ENCODE data around the gene DOK7. TPM values are rescaled to one million over a fixed set of nuclear protein-coding genes. Genes with fewer than 3 reads are reported as not detected.
A peak's percentile ranks its signal among the peaks of the same experiment; 100 is the strongest.

Gene DOK7
- total RNA-seq, 2 experiments from 2014 or later, result not detected

GRCh38 chr4:3442460-3442958 is 20.6 kb upstream of the DOK7 start:
- no peak overlapping the region for H3K27ac ChIP-seq (ENCODE audit: low read depth in 1 of 2, low read length in 2 of 2)
- Mint-ChIP-seq H3K27me3 (no peaks in the 10 kb centered on the region), H3K4me1 (ENCODE audit: low read depth) (no peaks in the 10 kb centered on the region), H3K4me3 (no peak overlapping the region), H3K27ac (no peak overlapping the region), H3K36me3 (ENCODE audit: low read depth) (no peaks in the 10 kb centered on the region), H3K9me3 (no peaks in the 10 kb centered on the region)
- peaks cover 0 to 7% of the 10 kb centered on the region in 2 experiments for H3K9me3 ChIP-seq (ENCODE audit: control insufficient read depth in 1 of 2, insufficient read depth in 1 of 2, low read length in 2 of 2)
- ChIA-PET CTCF (interaction anchor here (1.2 kb wide), 1 partner anchor 96 kb away, joined by 4 read pairs; no protein-coding TSS in a partner anchor), POLR2A (no interaction called here)
- TF ChIP-seq, protein P1, sequence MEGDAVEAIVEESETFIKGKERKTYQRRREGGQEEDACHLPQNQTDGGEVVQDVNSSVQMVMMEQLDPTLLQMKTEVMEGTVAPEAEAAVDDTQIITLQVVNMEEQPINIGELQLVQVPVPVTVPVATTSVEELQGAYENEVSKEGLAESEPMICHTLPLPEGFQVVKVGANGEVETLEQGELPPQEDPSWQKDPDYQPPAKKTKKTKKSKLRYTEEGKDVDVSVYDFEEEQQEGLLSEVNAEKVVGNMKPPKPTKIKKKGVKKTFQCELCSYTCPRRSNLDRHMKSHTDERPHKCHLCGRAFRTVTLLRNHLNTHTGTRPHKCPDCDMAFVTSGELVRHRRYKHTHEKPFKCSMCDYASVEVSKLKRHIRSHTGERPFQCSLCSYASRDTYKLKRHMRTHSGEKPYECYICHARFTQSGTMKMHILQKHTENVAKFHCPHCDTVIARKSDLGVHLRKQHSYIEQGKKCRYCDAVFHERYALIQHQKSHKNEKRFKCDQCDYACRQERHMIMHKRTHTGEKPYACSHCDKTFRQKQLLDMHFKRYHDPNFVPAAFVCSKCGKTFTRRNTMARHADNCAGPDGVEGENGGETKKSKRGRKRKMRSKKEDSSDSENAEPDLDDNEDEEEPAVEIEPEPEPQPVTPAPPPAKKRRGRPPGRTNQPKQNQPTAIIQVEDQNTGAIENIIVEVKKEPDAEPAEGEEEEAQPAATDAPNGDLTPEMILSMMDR (IDR thresholded peaks at IDR 0.05), result no peak
- H3K4me3 ChIP-seq (ENCODE audit: low read length), result no peak overlapping the region
- H3K36me3 ChIP-seq (ENCODE audit: insufficient read depth, low read length), result no peaks in the 10 kb centered on the region
- intact Hi-C loops (cut with DNase I, micrococcal nuclease), result no loop called here
- DNase-seq, result no peak
- H3K4me1 ChIP-seq (ENCODE audit: insufficient read depth, low read length), result peaks cover 11% of the 10 kb centered on the region
- H3K27me3 ChIP-seq (ENCODE audit: control insufficient read depth in 1 of 2, insufficient read depth in 2 of 2, low read length in 2 of 2), result no peaks in the 10 kb centered on the region
- no peak for ATAC-seq (ENCODE audit: poor library complexity)

DNA sequence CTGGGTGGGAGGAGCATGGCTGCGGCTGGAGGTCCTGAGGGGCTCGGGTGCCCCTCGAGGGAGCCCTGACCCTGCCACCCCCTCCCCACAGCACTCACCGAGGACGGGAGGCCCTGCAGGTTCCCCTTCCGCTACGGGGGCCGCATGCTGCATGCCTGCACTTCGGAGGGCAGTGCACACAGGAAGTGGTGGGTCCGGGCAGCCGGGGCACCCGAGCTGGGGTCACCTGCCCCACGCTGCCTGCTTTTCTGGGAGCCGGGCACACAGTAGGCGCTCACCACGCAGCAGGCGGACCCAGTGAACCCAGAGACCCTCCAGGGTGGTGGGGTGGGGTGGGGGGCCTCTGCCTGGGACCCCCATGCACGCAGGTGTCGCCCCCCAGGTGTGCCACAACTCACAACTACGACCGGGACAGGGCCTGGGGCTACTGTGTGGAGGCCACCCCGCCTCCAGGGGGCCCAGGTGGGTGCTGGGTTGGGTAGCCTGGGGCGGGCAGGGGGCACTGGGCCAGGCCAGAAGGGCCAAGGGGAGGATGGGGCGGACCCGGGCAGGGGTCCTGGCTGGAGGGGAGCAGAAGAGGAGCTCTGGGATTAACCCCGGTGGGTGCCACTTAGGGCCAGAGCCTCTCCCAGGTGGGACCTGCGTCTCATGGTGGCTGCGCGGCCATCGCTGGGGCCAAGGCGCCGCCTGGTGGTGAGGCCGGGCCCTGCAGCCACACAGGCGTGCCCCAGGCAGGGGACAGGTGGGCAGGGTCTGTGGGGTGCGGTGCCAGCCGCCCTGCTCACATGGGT is 20.0 kb upstream of the DOK7 start:
- Mint-ChIP-seq H3K27me3 (no peaks in the 10 kb centered on the region), H3K4me3 (no peak overlapping the region), H3K4me1 (ENCODE audit: low read depth) (no peaks in the 10 kb centered on the region), H3K36me3 (ENCODE audit: low read depth) (no peaks in the 10 kb centered on the region), H3K9me3 (no peaks in the 10 kb centered on the region), H3K27ac (no peak overlapping the region)
- ATAC-seq (ENCODE audit: poor library complexity) (peak; percentile 86), DNase-seq (peak; percentile 38 to 83 (median 58))
- TF ChIP-seq, protein P1 (IDR thresholded peaks at IDR 0.05), result peak; percentile 88
- Histone ChIP-seq H3K4me1 (ENCODE audit: insufficient read depth, low read length) (peaks cover 11% of the 10 kb centered on the region), H3K27ac (ENCODE audit: low read depth in 1 of 2, low read length in 2 of 2) (no peak overlapping the region), H3K9me3 (ENCODE audit: control insufficient read depth in 1 of 2, insufficient read depth in 1 of 2, low read length in 2 of 2) (peaks cover 0 to 7% of the 10 kb centered on the region in 2 experiments), H3K36me3 (ENCODE audit: insufficient read depth, low read length) (no peaks in the 10 kb centered on the region), H3K27me3 (ENCODE audit: control insufficient read depth in 1 of 2, insufficient read depth in 2 of 2, low read length in 2 of 2) (no peaks in the 10 kb centered on the region), H3K4me3 (ENCODE audit: low read length) (no peak overlapping the region)
- POLR2A ChIA-PET, result no interaction called here
- CTCF ChIA-PET, result interaction anchor here (1.2 kb wide), 1 partner anchor 97 kb away, joined by 4 read pairs; no protein-coding TSS in a partner anchor
- intact Hi-C loops (cut with DNase I, micrococcal nuclease), result loop anchor here (1.0 kb wide), 3 partner anchors 97 to 337 kb away; no protein-coding TSS in a partner anchor

- no peaks in the 10 kb centered on the region for H3K36me3 ChIP-seq (ENCODE audit: insufficient read depth, low read length)
- ChIA-PET POLR2A (no interaction called here), CTCF (interaction anchor here (1.2 kb wide), 1 partner anchor 98 kb away, joined by 4 read pairs; no protein-coding TSS in a partner anchor)
- no peak overlapping the region for H3K27ac Mint-ChIP-seq
- no peak for DNase-seq
- no peaks in the 10 kb centered on the region for H3K9me3 Mint-ChIP-seq
- H3K9me3 ChIP-seq (ENCODE audit: control insufficient read depth in 1 of 2, insufficient read depth in 1 of 2, low read length in 2 of 2), result peaks cover 0 to 7% of the 10 kb centered on the region in 2 experiments
- H3K27ac ChIP-seq (ENCODE audit: low read depth in 1 of 2, low read length in 2 of 2), result no peak overlapping the region
- intact Hi-C loops (cut with DNase I, micrococcal nuclease), result loop anchor here (1.0 kb wide), 3 partner anchors 98 to 338 kb away; no protein-coding TSS in a partner anchor
- H3K4me1 ChIP-seq (ENCODE audit: insufficient read depth, low read length), result peaks cover 11% of the 10 kb centered on the region
- no peak overlapping the region for H3K4me3 ChIP-seq (ENCODE audit: low read length)
- no peak overlapping the region for H3K4me3 Mint-ChIP-seq
- H3K27me3 ChIP-seq (ENCODE audit: control insufficient read depth in 1 of 2, insufficient read depth in 2 of 2, low read length in 2 of 2), result no peaks in the 10 kb centered on the region
- no peaks in the 10 kb centered on the region for H3K27me3 Mint-ChIP-seq
- H3K4me1 Mint-ChIP-seq (ENCODE audit: low read depth), result no peaks in the 10 kb centered on the region
- no peak for ATAC-seq (ENCODE audit: poor library complexity)
- TF ChIP-seq, protein P1 (IDR thresholded peaks at IDR 0.05), result peak; percentile 12
- H3K36me3 Mint-ChIP-seq (ENCODE audit: low read depth), result no peaks in the 10 kb centered on the region
Measured at GRCh38 chr4:3443750-3444309, 19.3 kb upstream of the DOK7 start.

All from CD4-positive, alpha-beta T cell (primary cell).